Kidney (tissue), 14 donors: Measurements from ENCODE around the gene MAST3. TPM values are rescaled to one million over a fixed set of nuclear protein-coding genes. Genes with fewer than 3 reads are reported as not detected.

Experiments
- DNase-seq, 5 donors: peaks; one replicate each; pipeline ENCODE4 v3.0.0-alpha.2; 2013 to 2020
- FAIRE-seq: peaks from 2 replicates; lab custom pipeline; 2012; peaks lifted over from hg19 to GRCh38; lab: Jason Lieb, UNC
- H3K27ac ChIP-seq, 2 donors: one replicate each; pipeline ENCODE4 v1.7.0; 2013; ENCODE audit warnings: low read depth in 2 of 2, low read length in 2 of 2, inconsistent platforms in 1 of 2
- H3K27me3 ChIP-seq: one replicate; pipeline ENCODE4 v1.7.1; 2013; ENCODE audit warnings: low read length, inconsistent platforms; ENCODE audit not compliant: control insufficient read depth, insufficient read depth
- H3K36me3 ChIP-seq, 3 donors: one replicate each; pipeline versions ENCODE4 v1.7.0 to v1.7.1; 2013; ENCODE audit warnings: low read length in 3 of 3, control low read depth in 1 of 3, inconsistent platforms in 1 of 3; ENCODE audit not compliant: insufficient read depth in 3 of 3, control insufficient read depth in 2 of 3
- H3K4me1 ChIP-seq, 3 donors: one replicate each; pipeline versions ENCODE4 v1.7.0 to v1.7.1; 2013; ENCODE audit warnings: low read length in 3 of 3, inconsistent platforms in 1 of 3, low read depth in 1 of 3; ENCODE audit not compliant: control insufficient read depth in 2 of 3, insufficient read depth in 2 of 3
- H3K4me3 ChIP-seq, 3 donors: one replicate each; pipeline versions ENCODE4 v1.7.0 to v1.8.1; 2013; ENCODE audit warnings: low read length in 3 of 3, control low read depth in 1 of 3, inconsistent platforms in 1 of 3
- H3K9ac ChIP-seq, 3 donors: one replicate each; pipeline versions ENCODE4 v1.7.0 to v1.7.1; 2013; ENCODE audit warnings: low read length in 3 of 3, control low read depth in 1 of 3, inconsistent platforms in 1 of 3
- H3K9me3 ChIP-seq, 3 donors: one replicate each; pipeline versions ENCODE4 v1.7.0 to v1.7.1; 2013; ENCODE audit warnings: low read length in 3 of 3, control low read depth in 1 of 3, inconsistent platforms in 1 of 3; ENCODE audit not compliant: control insufficient read depth in 2 of 3, insufficient read depth in 1 of 3
- intact Hi-C: fragments of 100-400 bp; cut with DNase I; formaldehyde crosslinking; loops from one replicate; pipeline ENCODE4 v1.11.1; 2022
- polyA plus RNA-seq: library from polyadenylated mRNA; stranded (reverse); fragments of 350-450 nt; fragmentation: Illumina TruSeq; extraction: RNeasy Lipid Tissue Mini Kit (QIAGEN cat#74804); gene quantifications from one replicate; pipeline ENCODE4 v1.2.3, GENCODE V29; 2014; ENCODE audit warnings: low read depth, low replicate concordance; ENCODE audit not compliant: insufficient read depth
- total RNA-seq: library from RNA; stranded (reverse); fragmentation: NEBNext Ultra II Directional; extraction: Animal tissue kit (Norgen Biotek cat#: 25700); gene quantifications from one replicate; pipeline ENCODE4 v1.2.1, GENCODE V29; 2021
- TF ChIP-seq, protein P1 (sequence below): IDR thresholded peaks from 3 replicates; pipeline ENCODE4 v1.5.1; 2012; ENCODE audit warnings: mild to moderate bottlenecking, moderate library complexity, borderline replicate concordance; ENCODE audit not compliant: insufficient read depth; ENCODE audit errors: extremely low read depth
- donor health status: control.
- donor health status: control.
- donor health status: control.
- donor health status: control.
- donor health status: control.
- donor health status: DM: yes; HTN: yes; CAD: no.
- donor health status: Normal renal cell carcinoma (clear cell type).

Gene MAST3
- total and polyA plus RNA-seq, 2 donors from 2014 or later: 5.6 to 16.0 TPM

GRCh38 chr19:18167011-18167410, 69.4 kb downstream of the MAST3 start:
- FAIRE-seq (no peak), DNase-seq (no peak)
- no peaks in the 10 kb centered on the region for H3K27me3 ChIP-seq
- no peak overlapping the region for H3K9ac ChIP-seq
- no peaks in the 10 kb centered on the region for H3K9me3 ChIP-seq
- TF ChIP-seq, protein P1, sequence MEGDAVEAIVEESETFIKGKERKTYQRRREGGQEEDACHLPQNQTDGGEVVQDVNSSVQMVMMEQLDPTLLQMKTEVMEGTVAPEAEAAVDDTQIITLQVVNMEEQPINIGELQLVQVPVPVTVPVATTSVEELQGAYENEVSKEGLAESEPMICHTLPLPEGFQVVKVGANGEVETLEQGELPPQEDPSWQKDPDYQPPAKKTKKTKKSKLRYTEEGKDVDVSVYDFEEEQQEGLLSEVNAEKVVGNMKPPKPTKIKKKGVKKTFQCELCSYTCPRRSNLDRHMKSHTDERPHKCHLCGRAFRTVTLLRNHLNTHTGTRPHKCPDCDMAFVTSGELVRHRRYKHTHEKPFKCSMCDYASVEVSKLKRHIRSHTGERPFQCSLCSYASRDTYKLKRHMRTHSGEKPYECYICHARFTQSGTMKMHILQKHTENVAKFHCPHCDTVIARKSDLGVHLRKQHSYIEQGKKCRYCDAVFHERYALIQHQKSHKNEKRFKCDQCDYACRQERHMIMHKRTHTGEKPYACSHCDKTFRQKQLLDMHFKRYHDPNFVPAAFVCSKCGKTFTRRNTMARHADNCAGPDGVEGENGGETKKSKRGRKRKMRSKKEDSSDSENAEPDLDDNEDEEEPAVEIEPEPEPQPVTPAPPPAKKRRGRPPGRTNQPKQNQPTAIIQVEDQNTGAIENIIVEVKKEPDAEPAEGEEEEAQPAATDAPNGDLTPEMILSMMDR: no peak
- no peak overlapping the region for H3K27ac ChIP-seq
- H3K4me3 ChIP-seq: no peak overlapping the region
- H3K4me1 ChIP-seq: no peaks in the 10 kb centered on the region
- intact Hi-C loops: no loop called here
- peaks cover 8 to 36% (median 11%) of the 10 kb centered on the region in 3 donors for H3K36me3 ChIP-seq

DNA sequence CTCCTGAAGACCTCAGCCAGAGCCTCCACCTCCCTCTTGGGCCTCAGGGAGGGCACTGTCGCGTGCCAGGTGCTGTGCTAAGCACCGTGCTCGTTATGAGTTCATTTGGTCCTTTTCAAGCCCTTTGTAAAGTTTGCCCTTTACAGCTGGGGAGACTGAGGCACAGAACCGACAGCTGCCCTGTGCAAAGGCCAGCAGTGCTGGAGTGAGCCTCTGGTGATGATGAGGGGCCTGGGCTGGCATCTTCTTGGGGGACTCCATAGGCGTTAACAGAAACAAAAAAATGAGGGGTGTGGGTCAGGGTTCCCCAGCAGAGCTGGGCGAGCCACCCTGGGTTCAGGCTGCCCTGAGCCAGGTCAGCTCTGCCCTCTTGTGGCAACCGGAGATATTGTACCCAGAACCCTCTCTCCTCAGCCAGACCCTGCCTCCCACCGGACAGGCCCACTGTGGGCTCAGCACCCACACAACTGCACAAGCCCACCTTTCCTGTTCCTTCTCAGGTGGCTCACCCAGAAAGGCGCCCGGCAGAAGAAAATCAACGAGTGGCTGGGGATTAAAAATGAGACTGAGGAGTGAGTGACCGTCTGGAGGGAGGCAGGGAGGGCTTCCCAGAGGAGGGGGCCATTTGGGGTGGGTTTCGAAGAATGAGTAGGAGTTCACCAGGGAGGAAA, 70.5 kb downstream of the MAST3 start:
- Histone ChIP-seq H3K27ac (no peak overlapping the region), H3K9ac (no peak overlapping the region), H3K4me1 (peaks cover 0 to 1% (median 0%) of the 10 kb centered on the region in 3 donors), H3K9me3 (no peaks in the 10 kb centered on the region), H3K27me3 (no peaks in the 10 kb centered on the region), H3K36me3 (peaks cover 8 to 25% (median 10%) of the 10 kb centered on the region in 3 donors), H3K4me3 (no peak overlapping the region)
- FAIRE-seq: no peak
- TF ChIP-seq, protein P1: peak; percentile 75
- DNase-seq: peak in 1 of 5 donors; percentile 47
- intact Hi-C loops: no loop called here

- H3K36me3 ChIP-seq: peaks cover 5 to 19% (median 6%) of the 10 kb centered on the region in 3 donors
- H3K4me3 ChIP-seq: no peak overlapping the region
- peaks cover 0 to 5% (median 0%) of the 10 kb centered on the region in 3 donors for H3K4me1 ChIP-seq
- TF ChIP-seq, protein P1: no peak
- DNase-seq (peak in 1 of 5 donors; percentile 36), FAIRE-seq (no peak)
- no peaks in the 10 kb centered on the region for H3K27me3 ChIP-seq
- H3K9ac ChIP-seq: no peak overlapping the region
- intact Hi-C loops: no loop called here
- no peak overlapping the region for H3K27ac ChIP-seq
- H3K9me3 ChIP-seq: no peaks in the 10 kb centered on the region
These were observed 71.2 kb downstream of the MAST3 start for GRCh38 chr19:18168673-18169381.
